ENCODE data around the gene FLOT1.

DNA sequence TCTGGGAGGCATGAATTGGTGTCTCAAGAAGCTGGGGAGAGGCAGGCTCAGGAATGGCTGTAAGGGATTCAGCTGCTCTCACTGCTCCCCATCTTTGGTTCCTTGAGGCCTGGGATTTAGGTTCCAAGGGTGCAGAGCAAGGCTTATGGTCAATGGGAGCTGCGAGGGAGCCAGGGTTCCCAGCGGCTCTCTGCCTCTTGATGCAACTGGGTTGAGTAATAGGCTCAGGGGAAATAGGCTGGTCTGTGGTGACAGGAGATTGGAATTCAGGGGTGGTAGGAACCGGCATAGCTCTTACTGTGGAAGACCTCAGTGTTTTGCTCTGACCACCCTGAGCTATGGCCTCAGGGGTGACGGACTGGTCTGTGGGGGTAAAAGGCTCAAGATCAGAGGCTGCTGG lies 38.7 kb downstream of the FLOT1 start:
- TF ChIP-seq, protein P1, sequence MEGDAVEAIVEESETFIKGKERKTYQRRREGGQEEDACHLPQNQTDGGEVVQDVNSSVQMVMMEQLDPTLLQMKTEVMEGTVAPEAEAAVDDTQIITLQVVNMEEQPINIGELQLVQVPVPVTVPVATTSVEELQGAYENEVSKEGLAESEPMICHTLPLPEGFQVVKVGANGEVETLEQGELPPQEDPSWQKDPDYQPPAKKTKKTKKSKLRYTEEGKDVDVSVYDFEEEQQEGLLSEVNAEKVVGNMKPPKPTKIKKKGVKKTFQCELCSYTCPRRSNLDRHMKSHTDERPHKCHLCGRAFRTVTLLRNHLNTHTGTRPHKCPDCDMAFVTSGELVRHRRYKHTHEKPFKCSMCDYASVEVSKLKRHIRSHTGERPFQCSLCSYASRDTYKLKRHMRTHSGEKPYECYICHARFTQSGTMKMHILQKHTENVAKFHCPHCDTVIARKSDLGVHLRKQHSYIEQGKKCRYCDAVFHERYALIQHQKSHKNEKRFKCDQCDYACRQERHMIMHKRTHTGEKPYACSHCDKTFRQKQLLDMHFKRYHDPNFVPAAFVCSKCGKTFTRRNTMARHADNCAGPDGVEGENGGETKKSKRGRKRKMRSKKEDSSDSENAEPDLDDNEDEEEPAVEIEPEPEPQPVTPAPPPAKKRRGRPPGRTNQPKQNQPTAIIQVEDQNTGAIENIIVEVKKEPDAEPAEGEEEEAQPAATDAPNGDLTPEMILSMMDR (IDR thresholded peaks at IDR 0.05; ENCODE audit: insufficient read depth, low read depth, low read length): no peak
- TF ChIP-seq EZH2 (IDR thresholded peaks at IDR 0.05; ENCODE audit: insufficient read depth, low read length): no peak
